Cardiac fibroblast (primary cell): ENCODE measurements around the gene ZFR.

Experiments
- DNase-seq, 2 donors: peaks; one replicate each; pipeline versions ENCODE4 v3.0.0 to v3.0.0-alpha.2; 2010; ENCODE audit warnings: low read depth in 2 of 2
- H3K4me3 ChIP-seq, 2 donors: replicated peaks in 1 of 2; 1 replicate in 1 of 2; 2 replicates in 1 of 2; pipeline ENCODE4 v1.5.1; 2011; ENCODE audit warnings: low read depth in 2 of 2, low read length in 2 of 2, mild to moderate bottlenecking in 2 of 2, moderate library complexity in 1 of 2
- TF ChIP-seq, protein P1 (sequence below): IDR thresholded peaks from one replicate; pipeline ENCODE4 v1.5.1; 2011; ENCODE audit warnings: low read depth, mild to moderate bottlenecking, low read length, inconsistent platforms

ZFR gene

DNA sequence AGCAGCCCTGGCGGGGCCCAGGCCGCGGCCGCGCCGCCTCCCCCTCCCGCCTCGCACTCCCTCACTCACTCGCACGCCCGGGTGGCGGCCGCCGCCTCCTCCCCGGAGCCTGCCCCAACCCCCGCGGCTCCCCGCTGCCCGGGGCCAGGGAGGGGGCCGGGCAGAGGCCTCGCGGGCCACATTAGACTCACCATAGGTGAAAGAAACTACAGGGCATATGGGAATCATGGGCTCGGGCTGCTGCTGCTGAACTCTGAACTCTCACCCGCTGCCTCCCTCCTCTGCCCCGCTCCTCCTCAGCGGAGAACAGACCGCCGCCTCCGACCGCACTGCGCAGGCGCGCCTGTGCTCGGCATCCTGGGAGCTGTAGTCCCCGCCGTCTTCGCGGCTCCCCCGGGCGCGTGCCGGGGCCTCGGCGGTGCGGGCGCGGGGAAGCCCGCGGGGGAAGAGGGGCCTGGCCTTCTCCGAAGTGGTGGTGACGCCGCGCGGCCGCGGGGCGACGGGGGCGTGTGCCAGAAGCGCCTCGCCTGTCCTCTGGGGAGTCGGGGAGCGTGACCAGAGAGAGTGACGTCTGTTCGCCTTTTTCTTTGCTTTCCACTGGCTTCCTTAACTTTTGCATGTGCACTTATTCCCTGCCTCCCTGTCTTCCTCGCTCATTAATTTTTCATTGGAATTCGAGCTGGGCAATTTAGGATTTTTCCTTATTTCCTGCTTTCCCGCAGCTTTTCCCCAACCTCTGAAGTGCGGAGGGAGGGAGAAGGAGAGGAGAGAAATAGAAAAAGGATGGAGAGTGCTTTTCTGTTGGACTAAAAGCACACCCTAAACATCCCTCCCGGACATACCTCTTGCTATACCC, at the start of gene ZFR:
Gene ZFR (minus strand): TSS at position 310 of the 856 bp plus-strand sequence. CDS start 82 bp downstream, at position 228.
- peak within 1 kb of the TSS; percentile 78 to 81 for H3K4me3 ChIP-seq
- TF ChIP-seq, protein P1, sequence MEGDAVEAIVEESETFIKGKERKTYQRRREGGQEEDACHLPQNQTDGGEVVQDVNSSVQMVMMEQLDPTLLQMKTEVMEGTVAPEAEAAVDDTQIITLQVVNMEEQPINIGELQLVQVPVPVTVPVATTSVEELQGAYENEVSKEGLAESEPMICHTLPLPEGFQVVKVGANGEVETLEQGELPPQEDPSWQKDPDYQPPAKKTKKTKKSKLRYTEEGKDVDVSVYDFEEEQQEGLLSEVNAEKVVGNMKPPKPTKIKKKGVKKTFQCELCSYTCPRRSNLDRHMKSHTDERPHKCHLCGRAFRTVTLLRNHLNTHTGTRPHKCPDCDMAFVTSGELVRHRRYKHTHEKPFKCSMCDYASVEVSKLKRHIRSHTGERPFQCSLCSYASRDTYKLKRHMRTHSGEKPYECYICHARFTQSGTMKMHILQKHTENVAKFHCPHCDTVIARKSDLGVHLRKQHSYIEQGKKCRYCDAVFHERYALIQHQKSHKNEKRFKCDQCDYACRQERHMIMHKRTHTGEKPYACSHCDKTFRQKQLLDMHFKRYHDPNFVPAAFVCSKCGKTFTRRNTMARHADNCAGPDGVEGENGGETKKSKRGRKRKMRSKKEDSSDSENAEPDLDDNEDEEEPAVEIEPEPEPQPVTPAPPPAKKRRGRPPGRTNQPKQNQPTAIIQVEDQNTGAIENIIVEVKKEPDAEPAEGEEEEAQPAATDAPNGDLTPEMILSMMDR: no peak
- peak; percentile 86 to 92 for DNase-seq

DNA sequence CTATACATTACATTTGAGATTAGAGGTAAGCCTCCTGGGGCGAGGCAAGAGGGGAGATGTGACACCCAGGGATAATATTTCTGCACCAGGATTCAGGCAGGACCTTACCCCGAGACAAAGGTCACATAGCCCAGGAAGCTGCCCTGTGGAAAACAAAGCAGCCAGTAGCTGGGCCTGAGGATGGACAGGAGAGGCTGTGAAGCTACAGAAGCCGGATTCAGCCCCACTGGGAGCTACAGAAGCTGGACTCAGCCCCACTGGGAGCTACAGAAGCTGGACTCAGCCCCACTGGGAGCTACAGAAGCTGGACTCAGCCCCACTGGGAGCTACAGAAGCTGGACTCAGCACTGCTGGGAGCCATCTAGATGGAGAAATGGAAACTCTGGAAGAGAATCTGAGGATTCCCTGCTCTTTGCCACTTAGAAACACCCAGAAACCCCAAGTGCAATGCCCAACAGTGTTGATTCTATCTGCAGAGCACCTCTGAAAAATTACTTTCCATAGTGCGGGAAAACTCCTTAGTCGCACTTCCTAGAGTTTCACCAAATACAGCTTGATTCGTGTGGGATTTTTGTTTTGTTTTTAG, 46.5 kb upstream of the ZFR start:
- TF ChIP-seq, protein P1: no peak
- DNase-seq: no peak
- H3K4me3 ChIP-seq: no peak overlapping the region

DNA sequence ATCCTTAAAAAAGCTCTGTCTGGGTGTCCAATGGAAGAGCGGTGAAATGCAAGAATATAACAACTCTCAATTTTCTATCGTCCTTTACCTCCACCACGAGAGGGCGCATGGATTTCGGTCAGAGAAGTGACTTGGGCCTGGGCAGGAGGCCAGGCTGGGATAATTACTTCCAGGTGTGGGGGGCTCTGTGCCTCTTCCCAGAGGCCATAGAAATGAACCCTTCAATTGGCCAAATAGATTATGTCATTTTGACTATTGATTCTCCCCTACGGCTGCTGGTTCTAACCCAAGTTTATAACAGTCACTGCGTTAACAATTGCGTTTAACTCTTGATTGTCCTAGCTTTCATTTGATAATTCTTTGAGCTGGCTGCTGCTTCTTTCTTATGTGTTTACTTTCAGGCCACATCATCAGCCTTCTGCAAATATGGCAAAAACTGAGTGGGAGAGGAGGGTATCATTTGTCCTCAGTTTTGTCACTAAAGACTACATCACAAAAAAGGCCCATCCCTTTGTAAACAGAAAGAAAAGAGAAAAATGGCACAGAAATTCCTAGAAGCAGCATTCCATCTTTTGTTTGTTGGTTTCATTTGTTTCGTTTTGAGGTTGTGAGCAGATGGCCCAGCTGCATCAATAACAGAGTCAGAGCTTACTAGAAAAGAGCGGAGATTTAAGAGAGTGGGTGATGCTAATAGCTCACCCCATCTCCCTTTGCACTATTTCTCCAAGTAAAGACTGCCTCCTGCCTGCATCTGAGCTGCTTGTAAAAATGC, 45.4 kb upstream of the ZFR start:
- peak; percentile 89 to 90 for DNase-seq
- no peak overlapping the region for H3K4me3 ChIP-seq
- TF ChIP-seq, protein P1: peak; percentile 65

DNA sequence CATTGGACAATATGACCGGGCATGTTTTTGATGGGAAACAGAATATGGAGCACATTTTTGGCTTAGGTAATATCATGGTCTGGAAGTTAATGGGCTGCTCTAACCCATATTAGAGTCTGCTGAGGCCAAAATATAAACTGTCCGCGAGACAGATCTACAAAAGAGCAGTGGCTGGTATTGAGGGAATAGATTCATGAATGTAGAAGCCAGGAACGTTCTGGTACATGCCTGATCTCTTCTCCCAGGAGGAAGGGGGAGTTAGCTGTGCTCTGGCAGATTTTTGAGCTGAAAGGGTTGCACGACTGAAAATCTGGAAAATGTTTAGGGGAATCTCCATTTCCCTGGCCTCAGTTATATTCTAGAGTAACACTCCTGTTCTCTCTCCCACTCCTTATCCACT, 42.9 kb upstream of the ZFR start:
- TF ChIP-seq, protein P1: no peak
- DNase-seq: no peak
- H3K4me3 ChIP-seq: no peak overlapping the region

DNA sequence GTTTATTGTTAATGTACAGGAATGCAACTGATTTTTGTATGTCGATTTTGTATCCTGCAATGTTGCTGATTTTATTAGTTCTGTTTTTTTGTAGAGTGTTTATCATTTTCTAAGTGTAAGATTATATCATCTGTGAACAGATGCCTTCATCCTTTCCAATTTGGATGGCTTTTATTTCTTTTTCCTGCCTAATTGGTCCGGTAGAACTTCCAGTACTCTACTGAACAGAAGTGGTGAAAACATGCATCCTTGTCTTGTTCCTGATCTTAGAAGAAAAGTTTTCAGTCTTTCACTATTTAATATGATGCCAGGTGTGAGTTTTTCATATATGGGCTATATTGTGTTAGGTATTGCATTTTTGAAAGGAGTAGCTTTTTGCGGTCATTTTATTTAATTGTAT, 42.5 kb upstream of the ZFR start:
- H3K4me3 ChIP-seq: no peak overlapping the region
- no peak for DNase-seq
- TF ChIP-seq, protein P1: no peak

DNA sequence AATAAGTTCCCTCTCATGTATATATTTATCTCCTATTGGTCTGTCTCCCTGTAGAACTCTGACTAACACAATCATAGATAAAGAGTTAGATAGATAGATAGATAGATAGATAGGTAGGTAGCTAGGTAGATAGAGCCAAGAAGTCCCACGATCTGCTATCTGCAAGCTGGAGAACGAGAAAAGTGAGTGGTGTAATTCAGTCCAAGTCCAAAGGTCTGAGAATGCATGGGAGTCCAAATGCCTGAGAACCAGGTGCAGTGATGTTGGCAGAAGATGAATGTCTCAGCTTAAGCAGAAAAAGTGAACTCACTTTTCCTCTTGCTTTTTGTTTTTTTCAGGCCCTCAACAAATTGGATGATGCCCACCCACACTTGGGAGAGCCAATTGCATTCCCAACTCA, 37.7 kb upstream of the ZFR start:
- DNase-seq: no peak
- TF ChIP-seq, protein P1: no peak
- no peak overlapping the region for H3K4me3 ChIP-seq
